HepG2 (cell line): ENCODE results near the gene MRPL51. TPM values are rescaled to one million over a fixed set of nuclear protein-coding genes. Genes with fewer than 3 reads are reported as not detected.
A peak's percentile ranks its signal among the peaks of the same experiment; 100 is the strongest.

Experiments used
- CCAR2 ChIP-seq: fragments of 200-400 bp; formaldehyde crosslinking; optimal IDR thresholded peaks from 2 replicates; pipeline ENCODE3; 2018; ENCODE audit warnings: low read depth, mild to moderate bottlenecking, low read length, moderate library complexity
- DMAP1 ChIP-seq: IDR thresholded peaks from 2 replicates; pipeline ENCODE4 v1.6.1; 2016
- DZIP1 ChIP-seq: sonication (generic); formaldehyde crosslinking; IDR thresholded peaks from 2 replicates; pipeline ENCODE4 v1.5.0; 2020; ENCODE audit warnings: mild to moderate bottlenecking, missing genetic modification reagents
- ETV5 ChIP-seq: IDR thresholded peaks from 2 replicates; pipeline ENCODE4 v1.6.1; 2018; ENCODE audit warnings: missing biosample characterization, missing genetic modification reagents, inconsistent platforms, borderline replicate concordance
- GATAD2A ChIP-seq: IDR thresholded peaks from 2 replicates; pipeline ENCODE4 v1.6.1; 2016
- MXD4 ChIP-seq: IDR thresholded peaks from 2 replicates; pipeline ENCODE4 v1.6.1; 2016; ENCODE audit warnings: mild to moderate bottlenecking, missing biosample characterization, missing genetic modification reagents
- RAD51 ChIP-seq: fragments of 450-650 bp; IDR thresholded peaks from 2 replicates; pipeline ENCODE4 v1.6.1; 2016; ENCODE audit warnings: borderline replicate concordance
- SYNCRIP ChIP-seq: fragments of 200-400 bp; formaldehyde crosslinking; IDR thresholded peaks from 2 replicates; pipeline ENCODE4 v1.6.1; 2018; ENCODE audit warnings: mild to moderate bottlenecking, low read depth, low read length; ENCODE audit not compliant: insufficient read depth
- TEF ChIP-seq: sonication (generic); formaldehyde crosslinking; IDR thresholded peaks from 2 replicates; pipeline ENCODE4 v1.5.0; 2020; ENCODE audit warnings: missing genetic modification reagents
- ZBTB37 ChIP-seq: sonication (generic); formaldehyde crosslinking; IDR thresholded peaks from 2 replicates; pipeline ENCODE4 v1.4.0; 2020; ENCODE audit warnings: mild to moderate bottlenecking, missing genetic modification reagents
- ZBTB4 ChIP-seq: sonication (generic); formaldehyde crosslinking; IDR thresholded peaks from 2 replicates; pipeline ENCODE4 v1.4.0; 2020; ENCODE audit warnings: missing genetic modification reagents, mild to moderate bottlenecking, borderline replicate concordance
- ZFP37 ChIP-seq: sonication (generic); formaldehyde crosslinking; IDR thresholded peaks from 2 replicates; pipeline ENCODE4 v1.4.0; 2020; ENCODE audit warnings: missing genetic modification reagents, borderline replicate concordance
- ZNF292 ChIP-seq: sonication (generic); formaldehyde crosslinking; IDR thresholded peaks from 2 replicates; pipeline ENCODE4 v1.8.1; 2022; ENCODE audit warnings: mild to moderate bottlenecking, low read depth, missing genetic modification reagents, borderline replicate concordance
- ZNF687 ChIP-seq: sonication (generic); formaldehyde crosslinking; IDR thresholded peaks from 2 replicates; pipeline ENCODE4 v1.5.1; 2020; ENCODE audit warnings: mild to moderate bottlenecking, missing genetic modification reagents, moderate library complexity
- polyA plus RNA-seq, 8 experiments: library from polyadenylated mRNA; depleted of rRNA in 3 of 8; stranded (reverse) in 7 of 8; unstranded in 1 of 8; fragments of >200 nt; fragmentation: Illumina TruSeq in 4 of 8; extraction: Trizol in 4 of 8; gene quantifications; 2 replicates each; pipeline versions ENCODE4 v1.2.1 to v1.2.3, GENCODE V29; 2011 to 2016; ENCODE audit warnings: low read depth in 4 of 8, missing spikeins in 1 of 8, mixed read lengths in 1 of 8; ENCODE audit not compliant: insufficient read depth in 1 of 8
- total RNA-seq, 5 experiments: library from RNA; depleted of rRNA; stranded (reverse); fragments of >200 nt; fragmentation: Illumina TruSeq; extraction: Trizol; gene quantifications; 2 replicates each; pipeline ENCODE4 v1.2.3, GENCODE V29; 2016; ENCODE audit warnings: low read depth in 1 of 5

Gene MRPL51
- total and polyA plus RNA-seq, 2 of the 13 experiments (the other 11 are each of a cell fraction or from before 2014, with no cell fraction given): 64.8 to 278 TPM

- TF ChIP-seq DZIP1 (CRISPR knock-in tag) (no peak), GATAD2A (peak; percentile 21; the same call in 1 of the 2 replicates), ZBTB4 (no peak), TEF (CRISPR knock-in tag) (no peak), DMAP1 (CRISPR knock-in tag) (peak; percentile 72; the same call in 1 of the 2 replicates), SYNCRIP (no peak), CCAR2 (no peak), ZNF687 (peak; percentile 91), RAD51 (no peak), ZNF292 (CRISPR knock-in tag) (peak; percentile 17; the same call in 1 of the 2 replicates), ZFP37 (CRISPR knock-in tag) (0 out of 2 replicates have a peak, but pooled peaks have one; percentile 18), ZBTB37 (CRISPR knock-in tag) (no peak), MXD4 (CRISPR knock-in tag) (peak; percentile 34; the same call in 1 of the 2 replicates), ETV5 (CRISPR knock-in tag) (peak; percentile 40)
Measured at GRCh38 chr12:6532051-6532926, 39.2 kb upstream of the MRPL51 start (continued).
